ENCODE results near the gene CPEB4. TPM values are rescaled to one million over a fixed set of nuclear protein-coding genes. Genes with fewer than 3 reads are reported as not detected.

Gene CPEB4
- total and polyA plus RNA-seq, 9 of the 15 experiments (the other 6 are each of a cell fraction or from before 2014, with no cell fraction given), result 7.4 to 21.3 (median 12.4) TPM

- TF ChIP-seq E2F6 (IDR thresholded peaks at IDR 0.05; ENCODE audit: borderline replicate concordance in 1 of 2, extremely low read depth in 1 of 2, insufficient read depth in 1 of 2, insufficient read length in 1 of 2, low read depth in 1 of 2, low read length in 1 of 2, poor library complexity in 1 of 2, severe bottlenecking in 1 of 2), result no peak
- no peak for TF ChIP-seq ZBTB5 (IDR thresholded peaks at IDR 0.05)
- peak; percentile 34; the same call in 1 of the 2 replicates for TF ChIP-seq ZNF12 (CRISPR knock-in tag; IDR thresholded peaks at IDR 0.05)
- TF ChIP-seq MEF2D (tag; conservative IDR thresholded peaks at IDR 0.05; ENCODE audit: low read depth), result no peak
- no peak for TF ChIP-seq ZNF518B (CRISPR knock-in tag; IDR thresholded peaks at IDR 0.05)
- no peak for TF ChIP-seq NR1H2 (CRISPR knock-in tag; IDR thresholded peaks at IDR 0.05)
- TF ChIP-seq ZSCAN32 (CRISPR knock-in tag; IDR thresholded peaks at IDR 0.05), result no peak
- no peak for TF ChIP-seq ZNF395 (CRISPR knock-in tag; IDR thresholded peaks at IDR 0.05)
- TF ChIP-seq POLR2B (IDR thresholded peaks at IDR 0.05; ENCODE audit: low read depth, partially characterized antibody), result no peak
- no peak for TF ChIP-seq GABPB1 (CRISPR knock-in tag; IDR thresholded peaks at IDR 0.05)
- TF ChIP-seq ZNF324 (CRISPR knock-in tag; IDR thresholded peaks at IDR 0.05), result no peak
- TF ChIP-seq THRA (IDR thresholded peaks at IDR 0.05), result no peak
- no peak for TF ChIP-seq NFYB (IDR thresholded peaks at IDR 0.05; ENCODE audit: extremely low read depth, insufficient read length)
- no peak for TF ChIP-seq ZNF780A (CRISPR knock-in tag; IDR thresholded peaks at IDR 0.05)
- TF ChIP-seq CEBPB (tag; IDR thresholded peaks at IDR 0.05), result peak; percentile 90
- TF ChIP-seq DPF2 (IDR thresholded peaks at IDR 0.05), result peak; percentile 35; the same call in 1 of the 2 replicates
- TF ChIP-seq BRD9 (IDR thresholded peaks at IDR 0.05; ENCODE audit: low read depth, partially characterized antibody), result no peak
- 0 out of 2 replicates have a peak, but pooled peaks have one; percentile 15 for TF ChIP-seq SOX6 (IDR thresholded peaks at IDR 0.05)
- TF ChIP-seq JUND (IDR thresholded peaks at IDR 0.05; ENCODE audit: borderline replicate concordance, low read depth, low read length), result peak; percentile 67
- TF ChIP-seq JUND (tag; IDR thresholded peaks at IDR 0.05; ENCODE audit: borderline replicate concordance, low read depth, low read length), result peak; percentile 21; the same call in 1 of the 3 replicates
These were observed 86.6 kb downstream of the CPEB4 start (continued) for GRCh38 chr5:173974688-173975239.
